Esophagus mucosa (tissue), 1 donor: Measurements from ENCODE around the gene PKP3. TPM values are rescaled to one million over a fixed set of nuclear protein-coding genes. Genes with fewer than 3 reads are reported as not detected.
A peak's percentile ranks its signal among the peaks of the same experiment; 100 is the strongest.
"Not testable (repeated sequence)": the region's sequence is repeated elsewhere in the genome, so short reads cannot be mapped to it uniquely, and the experiment has no call there.

ENCODE experiments used
- ATAC-seq: fragments of 200-7000 bp; cut with Tn5 transposase; one replicate; pipeline ENCODE4 v1.9.1; 2020
- total RNA-seq: library from RNA; stranded (reverse); gene quantifications from one replicate; pipeline ENCODE4 v1.2.4, GENCODE V29; 2023
- donor health status: DM: yes; HTN: yes; CAD: no.

Gene PKP3
- total RNA-seq, 1 donor from 2014 or later: 359 TPM

DNA sequence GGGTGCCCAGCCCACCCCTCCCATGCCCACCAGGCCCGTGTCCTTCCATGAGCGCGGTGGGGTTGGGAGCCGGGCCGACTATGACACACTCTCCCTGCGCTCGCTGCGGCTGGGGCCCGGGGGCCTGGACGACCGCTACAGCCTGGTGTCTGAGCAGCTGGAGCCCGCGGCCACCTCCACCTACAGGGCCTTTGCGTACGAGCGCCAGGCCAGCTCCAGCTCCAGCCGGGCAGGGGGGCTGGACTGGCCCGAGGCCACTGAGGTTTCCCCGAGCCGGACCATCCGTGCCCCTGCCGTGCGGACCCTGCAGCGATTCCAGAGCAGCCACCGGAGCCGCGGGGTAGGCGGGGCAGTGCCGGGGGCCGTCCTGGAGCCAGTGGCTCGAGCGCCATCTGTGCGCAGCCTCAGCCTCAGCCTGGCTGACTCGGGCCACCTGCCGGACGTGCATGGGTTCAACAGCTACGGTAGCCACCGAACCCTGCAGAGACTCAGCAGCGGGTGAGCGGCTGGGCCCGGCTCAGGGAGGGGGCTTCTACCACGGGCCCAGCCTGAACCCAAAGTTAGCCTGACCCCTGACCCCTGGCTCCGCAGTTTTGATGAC is 3.0 kb downstream of the PKP3 start:
- ATAC-seq: no peak

GRCh38 chr11:398826-399225 is 4.8 kb downstream of the PKP3 start:
- ATAC-seq: no peak

- no peak for ATAC-seq
Observed at GRCh38 chr11:399731-400211, 5.8 kb downstream of the PKP3 start.

DNA sequence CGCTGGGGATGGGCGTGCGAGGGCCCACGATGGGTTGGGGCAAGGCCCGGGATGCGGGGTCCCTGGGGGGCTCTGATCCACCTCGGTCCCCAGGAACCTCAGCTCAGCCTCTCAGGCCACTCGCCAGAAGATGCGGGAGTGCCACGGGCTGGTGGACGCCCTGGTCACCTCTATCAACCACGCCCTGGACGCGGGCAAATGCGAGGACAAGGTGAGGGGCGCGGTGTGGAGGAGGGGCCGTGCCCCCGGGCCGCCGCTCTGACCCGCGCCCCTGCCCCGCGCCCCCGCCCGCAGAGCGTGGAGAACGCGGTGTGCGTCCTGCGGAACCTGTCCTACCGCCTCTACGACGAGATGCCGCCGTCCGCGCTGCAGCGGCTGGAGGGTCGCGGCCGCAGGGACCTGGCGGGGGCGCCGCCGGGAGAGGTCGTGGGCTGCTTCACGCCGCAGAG is 6.3 kb downstream of the PKP3 start:
- ATAC-seq: no peak

DNA sequence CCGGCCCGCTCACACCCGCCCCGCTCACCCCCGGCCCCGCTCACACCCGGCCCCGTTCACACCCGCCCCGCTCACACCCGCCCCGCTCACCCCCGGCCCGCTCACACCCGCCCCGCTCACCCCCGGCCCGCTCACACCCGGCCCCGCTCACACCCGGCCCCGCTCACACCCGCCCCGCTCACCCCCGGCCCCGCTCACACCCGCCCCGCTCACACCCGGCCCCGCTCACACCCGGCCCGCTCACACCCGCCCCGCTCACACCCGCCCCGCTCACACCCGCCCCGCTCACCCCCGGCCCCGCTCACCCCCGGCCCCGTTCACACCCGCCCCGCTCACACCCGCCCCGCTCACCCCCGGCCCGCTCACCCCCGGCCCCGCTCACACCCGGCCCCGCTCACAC is 7.2 kb downstream of the PKP3 start:
- ATAC-seq: not testable (repeated sequence)

DNA sequence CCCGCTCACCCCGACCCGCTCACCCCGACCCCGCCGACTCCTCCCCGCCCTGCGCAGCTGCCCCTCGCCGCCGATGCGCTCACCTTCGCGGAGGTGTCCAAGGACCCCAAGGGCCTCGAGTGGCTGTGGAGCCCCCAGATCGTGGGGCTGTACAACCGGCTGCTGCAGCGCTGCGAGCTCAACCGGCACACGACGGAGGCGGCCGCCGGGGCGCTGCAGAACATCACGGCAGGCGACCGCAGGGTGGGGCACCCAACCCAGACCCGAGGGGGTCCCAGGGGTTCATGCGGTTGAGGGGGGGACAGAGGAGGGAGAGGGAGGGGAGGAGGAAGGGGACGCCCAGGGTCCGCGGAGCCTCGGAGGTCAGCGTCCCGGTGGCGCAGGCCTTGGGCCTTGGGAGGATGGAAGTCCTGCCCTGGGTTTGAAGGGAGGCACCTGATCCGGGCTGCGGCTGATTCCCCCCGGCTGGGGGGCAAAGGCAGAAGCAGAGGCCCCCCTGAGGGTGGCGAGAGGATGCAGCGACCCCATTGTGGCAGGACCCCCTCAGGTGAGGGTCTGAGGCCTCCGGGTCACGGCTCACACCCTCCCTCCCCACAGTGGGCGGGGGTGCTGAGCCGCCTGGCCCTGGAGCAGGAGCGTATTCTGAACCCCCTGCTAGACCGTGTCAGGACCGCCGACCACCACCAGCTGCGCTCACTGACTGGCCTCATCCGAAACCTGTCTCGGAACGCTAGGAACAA is 9.2 kb downstream of the PKP3 start:
- ATAC-seq: no peak

DNA sequence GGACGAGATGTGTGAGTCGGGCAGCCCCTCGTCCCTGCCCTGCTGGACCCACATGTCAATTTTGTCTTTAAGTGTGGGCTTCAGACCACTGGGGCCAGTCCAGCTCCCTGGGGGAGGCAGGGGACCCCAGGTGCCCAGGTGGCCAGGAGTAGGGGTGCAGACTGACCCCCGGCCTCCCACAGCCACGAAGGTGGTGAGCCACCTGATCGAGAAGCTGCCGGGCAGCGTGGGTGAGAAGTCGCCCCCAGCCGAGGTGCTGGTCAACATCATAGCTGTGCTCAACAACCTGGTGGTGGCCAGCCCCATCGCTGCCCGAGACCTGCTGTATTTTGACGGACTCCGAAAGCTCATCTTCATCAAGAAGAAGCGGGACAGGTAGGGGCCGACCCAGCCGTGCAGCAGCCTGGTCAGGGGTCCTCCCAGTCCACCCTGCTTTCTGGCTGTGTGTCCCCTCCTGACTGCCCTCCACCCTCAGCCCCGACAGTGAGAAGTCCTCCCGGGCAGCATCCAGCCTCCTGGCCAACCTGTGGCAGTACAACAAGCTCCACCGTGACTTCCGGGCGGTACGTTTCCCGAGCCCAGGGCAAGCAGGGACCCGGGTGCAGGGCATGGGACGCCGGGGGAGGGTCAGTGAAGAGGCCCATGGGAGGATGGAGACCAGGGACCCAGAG is 9.9 kb downstream of the PKP3 start:
- ATAC-seq: no peak

DNA sequence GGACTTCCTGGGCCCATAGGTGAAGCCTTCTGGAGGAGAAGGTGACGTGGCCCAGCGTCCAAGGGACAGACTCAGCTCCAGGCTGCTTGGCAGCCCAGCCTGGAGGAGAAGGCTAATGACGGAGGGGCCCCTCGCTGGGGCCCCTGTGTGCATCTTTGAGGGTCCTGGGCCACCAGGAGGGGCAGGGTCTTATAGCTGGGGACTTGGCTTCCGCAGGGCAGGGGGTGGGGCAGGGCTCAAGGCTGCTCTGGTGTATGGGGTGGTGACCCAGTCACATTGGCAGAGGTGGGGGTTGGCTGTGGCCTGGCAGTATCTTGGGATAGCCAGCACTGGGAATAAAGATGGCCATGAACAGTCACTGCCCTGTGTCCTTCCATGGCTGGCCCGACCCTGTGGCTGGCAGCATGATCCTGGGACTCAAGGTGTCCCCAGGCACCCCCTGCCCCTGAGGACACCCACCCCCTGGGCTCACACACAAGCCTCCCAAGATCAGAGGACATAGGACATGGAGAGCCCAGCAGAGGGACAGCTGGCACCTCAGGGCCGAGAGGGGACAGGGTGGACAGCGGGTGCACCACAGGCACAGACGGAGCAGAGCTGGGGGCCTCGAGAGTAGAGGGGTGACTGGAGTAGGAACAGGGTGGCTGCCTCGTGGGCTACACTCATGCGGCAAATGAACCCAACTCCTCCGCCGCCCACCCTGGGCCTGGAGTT is 10.7 kb downstream of the PKP3 start:
- no peak for ATAC-seq

GRCh38 chr11:405323-405953 is 11.4 kb downstream of the PKP3 start:
- no peak for ATAC-seq

GRCh38 chr11:405954-406795 is 12.2 kb downstream of the PKP3 start:
- ATAC-seq: peak; percentile 14

- peak; percentile 75 for ATAC-seq
Observed at GRCh38 chr11:406796-407650, 13.0 kb downstream of the PKP3 start.

DNA sequence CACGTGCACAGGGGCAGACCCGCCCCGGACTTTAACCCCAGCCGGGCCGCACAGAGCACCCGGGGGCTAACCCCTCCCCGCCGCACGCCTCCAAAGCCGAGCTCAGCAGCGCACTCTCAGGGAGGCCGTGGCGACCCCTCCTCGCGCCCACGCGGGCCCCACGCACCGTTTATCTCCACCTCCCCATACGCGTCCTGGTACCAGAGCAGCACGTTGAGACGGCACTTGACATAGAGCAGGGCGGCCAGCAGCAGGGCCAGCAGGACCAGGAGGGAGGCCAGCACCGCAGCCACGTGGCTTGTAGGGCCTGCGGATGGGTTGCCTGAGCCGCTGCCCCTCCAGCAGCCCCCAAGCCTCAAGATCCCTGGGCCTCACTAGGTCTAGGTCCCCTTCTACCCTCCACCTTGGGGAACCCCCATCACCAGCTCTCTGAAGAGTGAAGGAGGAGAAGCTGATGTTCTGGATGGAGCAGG is 13.7 kb downstream of the PKP3 start:
- ATAC-seq: peak; percentile 3

DNA sequence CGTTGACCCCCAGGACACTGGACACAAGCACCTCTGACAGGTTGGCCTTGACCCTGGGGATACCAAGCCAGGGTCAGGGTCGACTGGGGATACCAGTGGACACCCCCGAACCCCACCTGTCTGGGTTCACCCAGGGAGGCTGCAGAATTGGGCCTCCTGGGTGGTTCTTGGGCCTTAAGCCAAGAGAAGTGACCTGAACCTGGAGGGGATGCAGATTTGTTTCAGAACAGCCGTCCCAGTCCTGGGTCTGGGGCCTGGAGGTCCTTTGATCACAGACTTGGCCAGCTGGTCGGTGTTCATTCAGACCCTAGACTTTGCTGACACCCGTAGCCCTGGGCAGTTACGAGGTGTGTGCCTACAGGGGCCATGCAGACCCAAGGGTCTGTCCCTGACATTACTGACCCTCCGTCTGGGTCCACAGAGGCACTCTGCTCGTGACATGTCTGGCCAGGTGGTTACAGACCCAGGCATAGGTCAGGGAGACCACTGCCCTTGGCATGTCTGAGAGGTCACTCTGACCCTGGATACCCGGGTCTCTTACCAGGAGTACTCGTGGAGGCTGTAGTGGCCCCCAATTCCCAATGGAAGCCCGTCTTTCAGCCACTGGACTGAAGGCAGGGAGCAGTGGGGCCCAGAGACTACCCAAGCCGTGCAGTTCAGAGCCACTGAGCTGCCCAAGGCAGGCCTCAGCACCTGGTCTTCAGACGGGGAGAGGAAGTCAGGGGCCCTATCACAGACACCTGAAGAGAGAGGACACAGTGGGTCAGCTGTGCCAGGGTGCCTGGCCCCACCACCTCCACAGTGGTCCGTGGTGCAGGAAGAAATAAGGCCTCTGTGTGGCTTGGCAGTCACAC is 14.4 kb downstream of the PKP3 start:
- ATAC-seq: no peak

DNA sequence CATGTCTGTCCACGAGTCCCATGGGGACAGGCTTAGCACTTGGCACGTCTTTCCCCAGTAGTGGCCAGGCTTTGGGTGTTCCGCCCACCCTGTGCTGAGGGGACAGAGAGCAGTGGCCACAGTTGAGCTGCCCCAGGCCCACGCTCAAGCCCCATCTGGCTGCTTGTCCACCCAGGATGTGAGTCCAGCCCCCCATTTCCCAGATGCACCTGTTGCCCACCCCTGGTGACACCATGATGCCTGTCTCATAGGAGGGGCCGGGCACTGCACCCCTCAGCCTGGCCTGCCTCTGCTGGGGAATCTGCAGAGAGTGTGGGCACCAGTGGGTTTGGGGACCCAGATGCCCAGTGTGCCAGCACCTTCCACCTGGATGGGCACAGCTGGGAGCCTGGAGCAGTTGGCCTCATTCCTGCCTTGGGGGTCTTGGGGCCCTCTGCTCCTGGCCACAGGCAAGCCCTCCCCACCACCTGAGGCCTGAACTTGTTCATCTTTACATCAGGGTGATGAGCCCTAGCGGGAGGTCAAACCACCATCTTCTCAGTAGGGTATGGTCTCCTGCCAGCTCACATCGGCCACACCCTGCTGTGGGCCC is 15.1 kb downstream of the PKP3 start:
- no peak for ATAC-seq

DNA sequence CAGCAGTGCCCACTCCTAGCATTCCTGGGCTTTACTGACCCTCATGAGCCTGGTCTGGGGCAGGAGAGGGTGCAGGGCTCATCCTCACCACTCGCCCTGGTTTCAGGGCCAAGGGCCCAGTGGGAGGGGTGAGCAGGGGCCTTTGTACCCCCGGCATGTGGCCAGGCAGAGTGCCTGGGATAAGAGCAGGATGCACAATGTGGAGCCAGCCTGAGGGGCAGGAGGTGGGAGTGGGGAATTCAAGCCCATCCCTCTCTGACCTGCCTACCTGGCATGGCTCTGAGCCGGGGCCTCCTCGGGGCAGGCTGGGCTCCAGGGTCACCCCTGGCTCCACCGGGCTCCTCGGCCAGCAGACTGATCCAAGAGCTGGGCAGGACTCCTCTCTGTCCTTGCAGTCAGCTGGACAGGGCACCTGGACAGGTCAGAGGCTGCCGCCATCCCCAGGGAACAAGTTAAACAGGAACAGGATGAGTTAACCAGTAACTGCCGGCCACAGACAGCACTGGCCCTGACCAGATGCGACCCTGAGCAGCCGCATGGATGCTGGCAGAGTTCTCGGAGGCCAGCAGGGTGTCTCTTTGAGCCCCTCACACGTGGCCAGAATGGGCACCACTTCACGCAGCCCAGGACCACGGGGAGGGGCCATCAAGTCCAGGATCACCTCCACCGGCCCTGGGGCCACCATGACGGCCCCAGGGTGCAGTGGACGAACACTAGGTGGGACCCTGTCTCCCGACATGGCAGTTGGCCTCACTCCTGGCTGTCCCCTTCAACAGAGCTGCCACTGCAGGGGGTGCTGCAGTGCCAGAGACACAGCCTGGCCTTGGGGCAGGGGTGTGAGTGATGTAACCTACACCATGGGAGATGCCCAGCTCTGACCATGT is 15.8 kb downstream of the PKP3 start:
- ATAC-seq: no peak

GRCh38 chr11:410711-411110 is 16.7 kb downstream of the PKP3 start:
- ATAC-seq: not testable (repeated sequence)

DNA sequence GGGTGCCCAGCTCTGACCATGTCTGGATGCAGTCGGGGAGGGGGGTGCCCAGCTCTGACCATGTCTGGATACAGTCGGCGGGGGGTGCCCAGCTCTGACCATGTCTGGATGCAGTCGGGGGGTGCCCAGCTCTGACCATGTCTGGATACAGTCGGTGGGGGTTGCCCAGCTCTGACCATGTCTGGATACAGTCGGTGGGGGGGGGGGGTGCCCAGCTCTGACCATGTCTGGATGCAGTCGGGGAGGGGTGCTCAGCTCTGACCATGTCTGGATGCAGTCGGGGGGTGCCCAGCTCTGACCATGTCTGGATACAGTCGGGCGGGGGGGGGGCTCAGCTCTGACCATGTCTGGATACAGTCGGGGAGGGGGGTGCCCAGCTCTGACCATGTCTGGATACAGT is 17.5 kb downstream of the PKP3 start:
- not testable (repeated sequence) for ATAC-seq

GRCh38 chr11:412641-413119 is 18.7 kb downstream of the PKP3 start:
- no peak for ATAC-seq
